Measurements from ENCODE around the gene FBN3. TPM values are rescaled to one million over a fixed set of nuclear protein-coding genes. Genes with fewer than 3 reads are reported as not detected.
"Not testable (repeated sequence)": the region's sequence is repeated elsewhere in the genome, so short reads cannot be mapped to it uniquely, and the experiment has no call there.

Gene FBN3
- total RNA-seq, 4 donors from 2014 or later: 0.15 TPM; not detected in 3

DNA sequence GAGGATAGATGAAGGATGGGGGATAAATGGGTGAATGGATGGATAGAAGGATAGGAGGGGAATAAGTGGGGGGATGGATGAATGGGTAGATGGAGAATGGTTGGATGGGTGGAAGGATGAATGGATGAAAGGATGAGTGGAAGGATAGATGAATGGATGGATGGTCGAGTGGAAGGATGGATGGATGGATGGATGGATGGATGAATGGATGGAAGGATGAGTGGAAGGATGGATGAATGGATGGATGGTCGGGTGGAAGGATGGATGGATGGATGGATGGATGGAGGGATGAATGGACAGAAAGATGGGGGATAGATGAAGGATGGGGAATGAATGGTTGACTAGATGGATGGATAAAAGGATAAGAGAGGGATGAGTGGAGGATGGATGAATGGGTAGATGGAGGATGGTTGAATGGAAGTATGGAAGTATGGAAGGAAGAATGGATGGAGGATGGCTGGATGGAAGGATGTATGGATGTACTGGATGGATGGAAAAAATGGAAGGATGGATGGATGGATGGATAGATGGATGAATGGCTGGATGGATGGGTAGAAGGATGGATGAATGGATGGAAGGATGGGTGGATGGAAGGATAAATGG, 42.0 kb downstream of the FBN3 start:
- in situ Hi-C loops (cut with MboI; ENCODE audit: low sequenced_read_pairs in 4 of 4) (no loop called here), intact Hi-C loops (cut with DNase I; ENCODE audit: low total_unique reads) (no loop called here)
- Histone ChIP-seq H3K27me3 (no peaks in the 10 kb centered on the region), H3K4me1 (no peaks in the 10 kb centered on the region), H3K27ac (no peak overlapping the region), H3K4me3 (no peak overlapping the region), H3K36me3 (no peaks in the 10 kb centered on the region), H3K9me3 (no peaks in the 10 kb centered on the region)
- TF ChIP-seq POLR2A (IDR thresholded peaks at IDR 0.05): no peak
- TF ChIP-seq, protein P1, sequence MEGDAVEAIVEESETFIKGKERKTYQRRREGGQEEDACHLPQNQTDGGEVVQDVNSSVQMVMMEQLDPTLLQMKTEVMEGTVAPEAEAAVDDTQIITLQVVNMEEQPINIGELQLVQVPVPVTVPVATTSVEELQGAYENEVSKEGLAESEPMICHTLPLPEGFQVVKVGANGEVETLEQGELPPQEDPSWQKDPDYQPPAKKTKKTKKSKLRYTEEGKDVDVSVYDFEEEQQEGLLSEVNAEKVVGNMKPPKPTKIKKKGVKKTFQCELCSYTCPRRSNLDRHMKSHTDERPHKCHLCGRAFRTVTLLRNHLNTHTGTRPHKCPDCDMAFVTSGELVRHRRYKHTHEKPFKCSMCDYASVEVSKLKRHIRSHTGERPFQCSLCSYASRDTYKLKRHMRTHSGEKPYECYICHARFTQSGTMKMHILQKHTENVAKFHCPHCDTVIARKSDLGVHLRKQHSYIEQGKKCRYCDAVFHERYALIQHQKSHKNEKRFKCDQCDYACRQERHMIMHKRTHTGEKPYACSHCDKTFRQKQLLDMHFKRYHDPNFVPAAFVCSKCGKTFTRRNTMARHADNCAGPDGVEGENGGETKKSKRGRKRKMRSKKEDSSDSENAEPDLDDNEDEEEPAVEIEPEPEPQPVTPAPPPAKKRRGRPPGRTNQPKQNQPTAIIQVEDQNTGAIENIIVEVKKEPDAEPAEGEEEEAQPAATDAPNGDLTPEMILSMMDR (IDR thresholded peaks at IDR 0.05 in 4 of 5, conservative IDR thresholded peaks at IDR 0.05 in 1 of 5): no peak
- DNase-seq (no peak), ATAC-seq (no peak)

DNA sequence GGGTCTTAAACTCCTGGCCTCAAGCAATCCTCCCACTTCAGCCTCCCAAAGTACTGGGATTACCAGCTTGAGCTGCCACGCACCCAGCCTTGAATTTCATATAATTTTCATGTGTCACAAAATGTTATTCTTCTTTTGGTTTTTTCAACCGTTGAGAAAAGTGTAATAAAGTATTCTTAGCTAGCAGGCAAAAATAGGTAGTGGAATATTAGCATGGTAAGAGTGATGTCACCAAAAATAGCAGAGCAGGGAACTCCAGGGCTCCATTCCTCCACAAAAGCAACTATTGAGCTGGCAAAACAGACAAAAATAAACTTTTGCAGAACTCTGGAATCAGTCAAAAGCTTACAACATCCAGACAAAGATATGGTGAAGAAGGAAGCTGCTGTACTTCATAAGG, 43.9 kb downstream of the FBN3 start:
- in situ Hi-C loops (cut with MboI; ENCODE audit: low sequenced_read_pairs in 4 of 4) (no loop called here), intact Hi-C loops (cut with DNase I; ENCODE audit: low total_unique reads) (no loop called here)
- H3K36me3 ChIP-seq: no peaks in the 10 kb centered on the region
- H3K9me3 ChIP-seq: no peaks in the 10 kb centered on the region
- ATAC-seq (no peak), DNase-seq (no peak)
- no peak overlapping the region for H3K27ac ChIP-seq
- no peaks in the 10 kb centered on the region for H3K4me1 ChIP-seq
- no peak for TF ChIP-seq POLR2A (IDR thresholded peaks at IDR 0.05)
- TF ChIP-seq, protein P1 (IDR thresholded peaks at IDR 0.05 in 4 of 5, conservative IDR thresholded peaks at IDR 0.05 in 1 of 5): no peak
- H3K27me3 ChIP-seq: no peaks in the 10 kb centered on the region
- H3K4me3 ChIP-seq: no peak overlapping the region

DNA sequence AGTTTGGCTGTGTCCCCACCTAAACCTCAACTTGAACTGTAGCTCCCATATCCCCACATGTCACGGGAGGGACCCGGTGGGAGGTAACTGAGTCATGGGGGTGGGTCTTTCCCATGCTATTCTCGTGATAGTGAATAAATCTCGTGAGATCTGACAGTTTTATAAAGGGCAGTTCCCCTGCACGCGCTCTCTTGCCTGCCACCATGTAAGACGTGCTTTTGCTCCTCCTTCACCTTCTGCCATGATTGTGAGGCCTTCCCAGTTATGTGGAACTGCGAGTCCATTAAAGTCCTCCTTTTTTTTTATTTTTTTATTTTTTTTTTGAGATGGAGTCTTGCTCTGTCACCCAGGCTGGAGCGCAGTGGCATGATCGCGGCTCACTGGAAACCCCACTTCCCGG, 47.5 kb downstream of the FBN3 start:
- in situ Hi-C loops (cut with MboI; ENCODE audit: low sequenced_read_pairs in 4 of 4): not testable (repeated sequence)

DNA sequence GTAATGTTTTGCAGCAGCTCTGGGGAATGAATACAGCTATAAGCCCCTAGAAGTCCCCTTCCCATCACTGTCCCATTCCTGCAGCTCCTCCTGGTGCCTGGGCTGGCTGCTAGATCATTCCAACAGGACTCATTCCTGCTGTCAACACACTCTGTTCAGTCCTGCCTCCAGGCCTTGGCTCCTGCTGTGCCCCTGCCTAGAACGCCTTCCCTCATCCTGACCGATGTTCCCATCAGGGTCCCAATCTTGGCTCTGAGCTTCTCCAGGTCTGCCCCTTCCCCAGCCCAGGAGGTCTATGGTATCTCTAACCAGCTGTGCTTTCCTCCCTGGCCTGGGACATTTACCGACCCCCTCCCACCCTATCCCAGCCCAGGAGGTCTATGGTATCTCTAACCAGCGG, 48.1 kb downstream of the FBN3 start:
- intact Hi-C loops (cut with DNase I; ENCODE audit: low total_unique reads) (no loop called here), in situ Hi-C loops (cut with MboI; ENCODE audit: low sequenced_read_pairs in 4 of 4) (no loop called here)
- no peak overlapping the region for H3K4me3 ChIP-seq
- no peaks in the 10 kb centered on the region for H3K9me3 ChIP-seq
- ATAC-seq (no peak), DNase-seq (no peak)
- no peaks in the 10 kb centered on the region for H3K27me3 ChIP-seq
- no peak overlapping the region for H3K27ac ChIP-seq
- no peak for TF ChIP-seq POLR2A (IDR thresholded peaks at IDR 0.05)
- TF ChIP-seq, protein P1 (IDR thresholded peaks at IDR 0.05 in 4 of 5, conservative IDR thresholded peaks at IDR 0.05 in 1 of 5): no peak
- no peaks in the 10 kb centered on the region for H3K36me3 ChIP-seq
- no peaks in the 10 kb centered on the region for H3K4me1 ChIP-seq

More for the DNA sequence above, 47.5 kb downstream of the FBN3 start:
- H3K9me3 ChIP-seq; H3K4me3 ChIP-seq; DNase-seq; H3K4me1 ChIP-seq; ATAC-seq; H3K27me3 ChIP-seq; H3K27ac ChIP-seq; intact Hi-C loops (cut with DNase I; ENCODE audit: low total_unique reads); H3K36me3 ChIP-seq: not testable (repeated sequence)

DNA sequence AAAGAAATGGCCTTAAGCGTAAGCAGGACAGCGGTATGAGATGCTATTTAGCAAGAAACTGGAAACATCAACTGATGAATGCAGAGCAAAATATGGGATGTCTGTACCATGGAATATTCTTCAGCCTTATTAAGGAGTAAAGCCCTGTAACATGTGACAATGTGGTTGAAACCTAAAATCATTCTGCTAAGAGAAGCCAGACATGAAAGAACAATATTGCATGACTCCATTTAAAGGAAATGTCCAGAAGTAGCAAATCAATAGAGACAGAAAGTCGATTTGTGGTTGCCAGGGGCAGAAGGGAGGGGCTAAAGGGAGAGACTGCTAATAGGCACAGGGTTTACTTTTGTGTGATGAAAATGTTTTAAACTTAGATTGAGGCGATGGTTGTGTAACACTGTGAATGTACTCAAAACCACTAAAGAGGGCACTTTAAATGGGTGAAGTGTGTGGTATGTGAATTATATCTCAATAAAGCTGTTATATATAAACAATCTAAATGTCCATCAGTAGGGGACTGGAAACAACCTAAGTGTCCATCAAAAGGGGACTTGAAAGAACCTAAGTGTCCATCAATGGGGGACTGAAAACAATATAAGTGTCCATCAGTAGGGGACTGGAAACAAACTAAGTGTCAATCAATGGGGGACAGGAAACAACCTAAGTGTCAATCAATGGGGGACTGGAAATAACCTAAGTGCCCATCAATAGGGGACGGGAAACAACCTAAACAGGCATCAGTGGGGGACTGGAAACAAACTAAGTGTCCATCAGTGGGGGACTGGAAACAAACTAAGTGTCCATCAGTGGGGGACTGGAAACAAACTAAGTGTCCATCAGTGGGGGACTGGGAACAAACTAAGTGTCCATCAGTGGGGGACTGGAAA, 51.5 kb downstream of the FBN3 start:
- H3K4me1 ChIP-seq: no peaks in the 10 kb centered on the region
- DNase-seq: no peak
- no peaks in the 10 kb centered on the region for H3K27me3 ChIP-seq
- no peak overlapping the region for H3K27ac ChIP-seq
- H3K9me3 ChIP-seq: peaks cover 0 to 12% (median 8%) of the 10 kb centered on the region in 3 donors
- no peak for TF ChIP-seq POLR2A (IDR thresholded peaks at IDR 0.05)
- TF ChIP-seq, protein P1 (IDR thresholded peaks at IDR 0.05 in 4 of 5, conservative IDR thresholded peaks at IDR 0.05 in 1 of 5): no peak
- no peak overlapping the region for H3K4me3 ChIP-seq
- no peak for ATAC-seq
- intact Hi-C loops (cut with DNase I; ENCODE audit: low total_unique reads) (no loop called here), in situ Hi-C loops (cut with MboI; ENCODE audit: low sequenced_read_pairs in 4 of 4) (no loop called here)
- H3K36me3 ChIP-seq: no peaks in the 10 kb centered on the region

Measured in gastrocnemius medialis (tissue), 4 donors.